Measurements from ENCODE around the gene CASP6.

Gene CASP6

GRCh38 chr4:109702950-109703663 lies at the start of gene CASP6:
CASP6 (minus strand) TSS chr4:109703445; CDS start chr4:109703395, 50 bp downstream.
- peak; percentile 86 for DNase-seq

- no peak for DNase-seq
These were observed 49.3 kb upstream of the CASP6 start for GRCh38 chr4:109752525-109752924.

- DNase-seq, result no peak
These were observed 48.6 kb upstream of the CASP6 start for GRCh38 chr4:109751852-109752251.

- no peak for DNase-seq
These were observed 47.5 kb upstream of the CASP6 start for GRCh38 chr4:109750652-109751244.

GRCh38 chr4:109749388-109750082 lies 46.3 kb upstream of the CASP6 start:
- DNase-seq, result no peak

GRCh38 chr4:109748114-109748513 lies 44.9 kb upstream of the CASP6 start:
- DNase-seq, result no peak

- no peak for DNase-seq
These were observed 43.5 kb upstream of the CASP6 start for GRCh38 chr4:109746728-109747127.

GRCh38 chr4:109745830-109746229 lies 42.6 kb upstream of the CASP6 start:
- DNase-seq, result no peak

- DNase-seq, result no peak
These were observed 36.3 kb upstream of the CASP6 start for GRCh38 chr4:109739547-109739946.

GRCh38 chr4:109738104-109738872 lies 35.0 kb upstream of the CASP6 start:
- no peak for DNase-seq

GRCh38 chr4:109735566-109736365 lies 32.5 kb upstream of the CASP6 start:
- peak; percentile 51 for DNase-seq

GRCh38 chr4:109733728-109734127 lies 30.5 kb upstream of the CASP6 start:
- DNase-seq, result no peak

- peak; percentile 26 for DNase-seq
These were observed 27.6 kb upstream of the CASP6 start for GRCh38 chr4:109730619-109731545.

GRCh38 chr4:109729718-109730618 lies 26.7 kb upstream of the CASP6 start, which contains the start of gene PLA2G12A:
PLA2G12A (minus strand) TSS chr4:109730070; CDS start chr4:109729809, 261 bp downstream.
- DNase-seq, result peak; percentile 95

GRCh38 chr4:109729117-109729717 lies 26.0 kb upstream of the CASP6 start:
- peak; percentile 43 for DNase-seq

GRCh38 chr4:109728385-109728784 lies 25.1 kb upstream of the CASP6 start:
- DNase-seq, result peak; percentile 5

GRCh38 chr4:109723110-109723509 lies 19.9 kb upstream of the CASP6 start:
- DNase-seq, result no peak

- DNase-seq, result no peak
These were observed 19.1 kb upstream of the CASP6 start for GRCh38 chr4:109722357-109722756.

- peak; percentile 5 for DNase-seq
These were observed 17.8 kb upstream of the CASP6 start for GRCh38 chr4:109721033-109721432.

GRCh38 chr4:109719604-109720003 lies 16.4 kb upstream of the CASP6 start:
- no peak for DNase-seq
